GM18498 (cell line): ENCODE results near the gene EPB41.
"Not testable (repeated sequence)": the region's sequence is repeated elsewhere in the genome, so short reads cannot be mapped to it uniquely, and the experiment has no call there.

ENCODE experiments used
- ATAC-seq: cut with Tn5 transposase; IDR thresholded peaks from one replicate; pipeline ENCODE4 v1.9.1; 2021; ENCODE audit warnings: mild to moderate bottlenecking, moderate library complexity; ENCODE audit not compliant: unreplicated experiment

EPB41 gene

DNA sequence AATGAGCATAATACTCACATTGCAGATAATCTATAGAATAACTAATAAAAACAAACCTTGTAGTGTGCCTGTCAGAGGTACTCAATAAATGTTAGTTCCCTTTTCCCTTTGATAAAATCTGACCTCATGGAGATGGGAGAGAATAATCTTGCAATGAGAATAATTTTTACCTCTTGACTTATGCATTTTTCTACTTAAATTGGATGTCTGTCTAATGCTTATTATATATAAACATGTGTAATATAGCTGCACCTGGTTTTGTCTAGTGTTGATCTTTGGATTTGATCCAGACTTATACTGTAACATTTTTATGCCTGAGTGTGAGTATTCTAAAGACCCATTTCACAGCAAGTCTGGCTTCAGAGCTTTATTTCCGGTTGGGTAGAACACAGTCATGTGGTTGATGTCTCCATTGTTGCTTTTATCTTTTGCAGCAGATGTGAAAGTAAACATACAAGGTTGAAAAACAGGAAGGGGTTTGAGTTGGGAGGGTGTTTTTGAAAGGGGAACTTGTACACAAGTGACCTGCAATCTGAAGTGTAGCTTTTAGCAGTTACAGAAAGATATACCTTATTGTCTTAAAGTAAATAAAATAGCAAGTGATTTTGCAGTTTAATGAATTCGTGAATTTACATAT is 12.4 kb downstream of the EPB41 start:
- ATAC-seq: peak; percentile 89

DNA sequence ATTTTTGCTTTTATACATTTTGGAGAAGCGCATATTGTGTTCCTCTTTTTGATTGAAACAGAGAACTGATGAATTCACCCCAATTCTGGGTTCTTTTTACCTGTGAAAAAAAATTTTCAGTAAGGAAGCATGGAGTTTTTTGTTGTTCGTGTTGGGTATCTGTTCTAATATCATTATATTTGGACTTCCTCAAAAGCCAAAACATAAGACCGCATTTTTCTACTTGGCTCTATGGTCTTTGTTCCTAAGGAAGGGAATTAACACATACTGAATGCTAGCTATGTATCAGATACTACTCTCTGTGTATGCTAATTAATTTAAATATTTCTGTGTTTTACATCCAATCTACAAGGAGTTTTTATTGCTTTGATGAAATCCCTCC is 12.9 kb downstream of the EPB41 start:
- peak; percentile 16 for ATAC-seq

DNA sequence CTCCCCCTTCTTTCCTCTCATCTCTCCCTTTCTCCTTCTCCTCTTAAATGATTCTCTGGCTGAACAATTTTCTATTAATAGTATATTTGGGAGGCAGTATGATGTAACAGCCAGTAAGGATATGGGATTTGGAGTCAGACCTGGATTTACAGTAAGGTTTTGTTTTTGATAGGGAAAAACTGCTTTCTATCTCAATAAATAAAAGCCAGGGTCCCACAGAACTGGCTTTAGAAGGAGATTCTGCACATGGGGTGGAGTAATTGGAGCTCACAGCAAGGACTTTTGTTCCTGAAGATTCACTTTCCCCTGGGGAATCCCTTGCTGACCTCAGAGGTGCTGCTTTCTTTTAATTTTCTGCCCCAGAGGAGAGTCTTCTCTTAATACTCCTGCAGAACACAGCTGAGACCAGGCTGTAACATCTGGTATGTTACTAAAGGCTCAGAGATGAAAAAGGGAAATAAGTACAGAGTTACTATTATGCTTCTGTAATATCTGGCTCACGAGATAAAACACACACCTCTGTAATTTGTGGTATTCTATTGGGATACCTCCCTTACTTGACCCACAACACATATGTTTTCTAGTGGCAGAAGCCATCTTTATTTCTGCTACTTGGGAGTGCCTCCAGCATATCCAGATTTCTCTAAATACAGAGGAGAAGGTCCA is 13.4 kb downstream of the EPB41 start:
- no peak for ATAC-seq

DNA sequence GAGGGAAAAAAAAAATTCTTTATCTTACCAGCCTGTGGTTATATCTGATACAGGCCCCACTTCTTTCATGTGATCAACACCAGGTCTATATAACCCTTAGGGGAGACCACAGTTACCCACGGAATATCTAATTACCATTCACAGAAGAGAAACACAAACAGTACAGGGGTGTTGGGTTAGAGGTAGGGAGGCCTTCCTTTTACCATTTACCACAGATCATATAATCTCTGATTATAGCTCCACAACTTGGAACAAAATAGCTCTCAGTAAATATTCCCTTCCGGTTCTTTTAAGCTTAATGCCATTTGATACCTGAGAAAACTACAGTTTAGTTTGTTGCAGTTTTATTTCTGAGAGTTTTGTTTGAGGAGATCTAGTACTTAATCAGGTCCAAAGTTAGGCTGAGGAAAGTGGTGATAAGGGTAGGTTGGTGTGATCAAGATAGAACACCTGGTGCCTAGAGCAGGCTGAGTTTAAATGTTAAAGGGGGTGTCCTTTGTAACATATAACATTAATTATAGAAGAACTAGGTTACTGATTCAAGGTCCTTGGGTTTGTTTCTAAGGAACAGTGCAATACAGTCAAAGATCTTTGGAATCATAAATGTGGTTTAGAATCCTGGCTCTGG is 14.1 kb downstream of the EPB41 start:
- no peak for ATAC-seq

DNA sequence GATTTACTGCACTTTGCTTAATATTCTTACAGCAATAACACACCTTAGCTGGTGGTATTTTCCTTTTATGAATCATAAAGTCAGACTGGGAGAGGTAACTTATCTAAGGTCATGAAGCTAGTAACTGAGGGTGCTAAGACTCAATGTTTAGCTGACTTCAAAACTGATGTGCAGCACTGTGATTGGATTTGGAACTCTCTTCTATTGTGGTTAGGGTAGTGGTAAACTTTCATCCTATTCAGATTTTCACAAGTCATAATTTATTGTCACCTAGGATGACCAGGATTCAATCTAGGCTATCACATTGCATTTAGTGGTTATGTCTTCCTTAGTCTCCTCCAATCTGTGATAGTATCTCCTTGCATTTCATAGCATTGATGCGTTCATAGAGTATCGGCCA is 18.9 kb downstream of the EPB41 start:
- no peak for ATAC-seq

DNA sequence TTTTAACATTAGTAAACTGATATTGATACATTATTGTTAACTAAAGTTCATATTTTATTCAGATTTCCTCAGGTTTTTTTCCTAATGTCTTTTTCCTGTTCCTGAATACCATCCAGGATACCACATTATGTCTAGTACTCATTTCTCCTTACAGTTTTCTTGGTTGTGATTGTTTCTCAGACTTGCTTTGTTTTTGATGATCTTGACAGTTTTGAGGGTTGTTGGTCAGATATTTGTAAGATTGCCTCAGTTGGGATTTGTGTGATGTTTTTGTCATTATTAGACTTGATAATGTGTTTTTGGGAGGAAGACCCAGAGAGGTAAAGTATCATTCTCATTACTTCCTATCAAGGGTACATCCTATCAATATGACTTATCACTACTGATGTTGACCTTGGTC is 19.5 kb downstream of the EPB41 start:
- ATAC-seq: no peak

DNA sequence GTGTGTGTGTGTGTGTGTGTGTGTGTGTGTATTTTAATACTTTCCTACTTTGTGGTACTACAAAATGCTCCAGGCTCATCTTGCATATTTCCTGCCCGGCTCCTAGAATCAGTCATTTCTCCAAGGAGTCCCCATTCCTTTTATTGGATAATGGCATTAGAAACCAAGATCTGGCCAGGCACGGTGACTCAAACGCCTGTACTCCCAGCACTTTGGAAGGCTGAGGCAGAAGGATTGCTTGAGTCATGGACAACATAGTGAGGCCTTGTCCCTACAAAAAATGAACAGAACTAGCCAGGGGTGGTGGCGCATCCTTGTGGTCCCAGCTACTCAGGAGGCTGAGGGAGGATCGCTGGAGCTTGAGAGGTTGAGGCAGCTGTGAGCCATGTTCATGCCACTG is 20.3 kb downstream of the EPB41 start:
- no peak for ATAC-seq

DNA sequence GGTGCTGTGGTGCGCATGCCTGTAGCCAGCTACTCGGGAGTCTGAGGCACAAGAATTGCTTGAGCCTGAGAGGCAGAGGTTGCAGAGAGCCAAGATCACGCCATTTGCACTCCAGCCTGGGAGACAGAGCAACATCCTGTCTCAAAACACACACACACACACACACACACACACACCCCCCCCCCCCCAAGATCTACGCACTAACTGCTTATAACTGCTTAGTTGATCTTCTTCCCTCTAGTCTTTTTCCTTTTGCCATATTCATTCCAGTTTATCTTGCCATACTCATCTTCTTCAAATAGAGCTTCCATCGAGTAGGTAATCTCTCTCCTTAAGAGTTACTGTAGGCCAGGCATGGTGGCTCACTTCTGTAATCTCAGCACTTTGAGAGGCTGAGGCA is 20.9 kb downstream of the EPB41 start:
- ATAC-seq: no peak

DNA sequence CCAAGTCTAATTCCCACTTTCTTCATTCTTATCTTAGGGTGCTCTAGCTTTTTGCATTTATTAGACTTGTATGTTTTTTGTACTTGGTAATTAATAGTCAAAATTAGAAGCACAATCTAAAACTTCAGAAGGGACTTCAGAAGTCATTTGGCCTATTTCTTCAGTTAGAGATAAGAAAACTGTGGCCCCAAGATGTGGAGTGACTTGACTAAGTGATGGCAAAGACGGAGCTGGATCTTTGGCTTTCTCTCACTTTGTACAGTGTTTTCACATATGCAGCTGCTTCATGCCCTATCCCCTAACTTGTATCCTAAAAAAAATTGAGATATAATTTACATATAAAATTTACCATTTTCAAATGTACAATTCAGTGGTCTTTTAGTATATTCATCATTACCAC is 21.7 kb downstream of the EPB41 start:
- no peak for ATAC-seq

DNA sequence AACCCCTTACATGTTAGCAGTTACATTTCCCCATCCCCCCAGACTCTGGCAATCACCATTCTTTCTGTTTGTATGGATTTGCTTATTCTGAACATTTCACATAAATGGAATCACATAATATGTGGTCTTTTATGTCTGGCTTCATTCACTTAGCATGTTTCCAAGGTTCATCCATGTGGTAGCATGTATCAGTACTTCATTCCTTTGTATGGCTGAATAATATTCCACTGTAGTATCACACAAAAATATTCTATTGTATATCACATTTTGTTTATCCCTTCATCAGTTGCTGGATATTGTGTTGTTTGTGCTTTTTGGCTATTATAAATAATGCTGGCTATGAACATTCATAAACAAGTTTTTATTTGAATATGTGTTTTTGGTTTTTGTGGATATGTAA is 22.2 kb downstream of the EPB41 start:
- ATAC-seq: no peak

DNA sequence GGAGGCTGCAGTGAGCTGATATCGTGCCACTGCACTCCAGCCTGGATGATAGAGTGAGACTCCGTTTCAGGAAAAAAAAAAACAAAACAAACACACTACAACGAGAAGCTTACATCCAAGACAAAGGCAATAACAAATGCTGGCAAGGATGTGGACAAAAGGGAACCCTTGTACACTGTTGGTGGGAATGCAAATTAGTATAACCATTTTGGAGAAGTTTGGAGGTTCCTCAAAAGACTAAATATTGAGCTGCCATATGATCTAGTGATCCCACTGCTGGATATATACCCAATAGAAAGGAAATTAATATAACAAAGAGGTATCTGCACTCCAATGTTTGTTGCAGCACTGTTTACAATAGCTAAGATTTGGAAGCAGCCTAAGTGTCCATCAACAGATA is 29.2 kb downstream of the EPB41 start:
- ATAC-seq: not testable (repeated sequence)

DNA sequence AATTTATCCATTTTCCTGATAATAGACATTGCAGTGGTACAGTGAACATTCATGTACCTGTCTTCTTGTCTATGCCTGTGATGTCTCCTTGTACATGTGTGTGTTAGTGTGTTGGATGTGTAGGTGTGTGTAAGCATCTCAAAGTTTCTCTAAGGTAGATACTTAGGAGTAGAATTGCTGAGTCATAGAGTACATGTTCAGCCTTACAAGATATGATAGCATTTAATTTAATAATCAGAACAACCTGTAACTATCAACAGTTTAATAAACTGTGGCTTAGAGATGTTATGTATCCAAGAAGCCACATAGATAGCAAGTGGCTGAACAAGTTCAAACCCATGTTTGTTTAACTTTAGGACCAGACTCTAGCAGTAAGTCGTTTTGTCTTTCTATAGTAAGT is 35.6 kb downstream of the EPB41 start:
- ATAC-seq: no peak

DNA sequence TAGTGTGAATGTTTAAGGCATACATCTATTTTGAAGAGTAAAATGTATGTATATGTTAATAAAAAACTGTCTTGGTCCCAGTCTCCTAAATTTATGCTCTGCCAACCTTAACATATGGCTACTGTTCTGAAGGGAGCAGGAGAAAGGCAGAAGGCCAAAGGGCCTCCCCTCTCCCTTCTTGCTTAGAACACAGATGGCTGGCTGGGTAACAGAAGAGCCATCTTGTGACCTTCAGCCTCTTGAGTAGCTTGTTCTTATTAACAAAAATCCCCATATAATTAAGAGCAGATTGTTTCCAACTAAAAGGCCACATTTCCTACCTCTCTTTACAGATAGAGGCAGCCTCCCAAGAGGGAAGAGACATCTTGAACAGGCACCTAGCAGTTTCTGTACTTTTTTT is 36.1 kb downstream of the EPB41 start:
- ATAC-seq: no peak

DNA sequence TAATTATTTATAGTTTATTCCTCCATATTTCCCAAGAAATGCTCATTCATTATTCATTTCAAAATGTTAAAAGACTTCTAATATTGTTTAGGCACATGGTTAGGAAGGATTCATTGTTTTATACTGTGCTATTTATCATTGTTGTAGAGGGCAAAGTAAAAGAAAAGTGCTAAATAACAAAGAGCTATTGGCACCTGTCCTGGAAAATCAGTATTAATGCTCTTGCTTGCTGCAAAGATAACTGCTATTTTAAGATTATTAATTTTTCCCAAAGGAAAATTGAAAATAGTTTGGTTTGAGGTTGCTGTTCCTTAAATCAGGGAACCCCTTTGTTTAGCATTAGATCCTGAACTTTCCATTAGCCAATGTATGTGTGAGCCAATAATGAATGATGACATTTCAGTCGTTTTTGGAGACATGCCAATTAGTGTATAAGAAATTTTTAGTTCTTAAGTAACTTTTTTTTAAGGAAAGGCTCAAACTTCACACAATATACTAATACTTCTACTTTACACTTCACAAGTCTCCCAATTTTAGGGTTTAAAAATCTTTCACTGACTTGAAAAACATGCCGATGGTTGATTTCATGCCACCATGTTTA is 39.9 kb downstream of the EPB41 start:
- ATAC-seq: no peak

DNA sequence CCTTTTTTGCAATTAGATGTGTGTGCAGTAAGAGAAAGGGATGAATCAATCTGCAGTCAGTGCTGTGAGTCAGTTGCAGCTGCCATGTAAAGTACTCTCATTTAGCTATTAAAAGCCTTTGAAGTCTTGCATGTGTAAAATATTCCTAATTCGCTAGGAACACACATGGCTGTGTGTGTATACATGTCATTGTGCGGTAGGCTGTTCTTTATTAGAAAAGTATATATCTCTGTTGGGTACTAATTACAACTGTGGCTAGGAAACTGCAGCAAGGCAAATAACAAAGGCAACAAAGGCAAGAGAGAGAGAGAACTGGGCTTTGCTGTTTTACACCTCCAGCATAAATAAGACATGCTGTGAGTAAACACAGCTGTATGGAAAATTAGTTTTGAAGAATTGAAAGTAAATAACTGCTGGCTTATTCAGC is 41.7 kb downstream of the EPB41 start:
- no peak for ATAC-seq

DNA sequence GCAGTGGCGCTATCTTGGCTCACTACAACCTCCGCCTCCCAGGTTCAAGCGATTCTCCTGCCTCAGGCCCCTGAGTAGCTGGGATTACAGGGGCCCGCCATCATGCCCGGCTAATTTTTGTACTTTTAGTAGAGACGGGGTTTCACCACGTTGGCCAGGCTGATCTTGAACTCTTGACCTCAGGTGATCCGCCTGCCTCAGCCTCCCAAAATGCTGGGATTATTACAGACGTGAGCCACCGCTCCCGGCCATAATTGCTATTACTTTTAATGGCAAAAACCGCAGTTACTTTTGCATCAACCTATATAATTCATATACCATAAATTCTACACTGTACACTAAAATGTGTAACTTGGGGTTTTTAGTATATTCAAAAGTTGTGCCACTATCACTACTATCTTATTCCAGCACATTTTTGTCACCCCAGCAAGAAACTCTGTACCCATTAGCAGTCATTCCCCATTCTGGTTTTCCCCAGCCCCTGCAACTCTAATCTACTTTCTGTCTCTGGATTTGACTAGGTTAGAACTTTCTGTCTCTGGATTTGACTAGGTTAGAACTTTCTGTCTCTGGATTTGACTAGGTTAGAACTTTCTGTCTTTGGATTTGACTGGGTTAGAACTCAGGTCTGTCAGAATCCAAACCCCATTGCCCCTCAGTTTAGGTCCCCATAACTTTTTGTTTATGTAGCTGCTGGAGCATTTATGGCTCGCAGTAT is 47.9 kb downstream of the EPB41 start:
- ATAC-seq: not testable (repeated sequence)

DNA sequence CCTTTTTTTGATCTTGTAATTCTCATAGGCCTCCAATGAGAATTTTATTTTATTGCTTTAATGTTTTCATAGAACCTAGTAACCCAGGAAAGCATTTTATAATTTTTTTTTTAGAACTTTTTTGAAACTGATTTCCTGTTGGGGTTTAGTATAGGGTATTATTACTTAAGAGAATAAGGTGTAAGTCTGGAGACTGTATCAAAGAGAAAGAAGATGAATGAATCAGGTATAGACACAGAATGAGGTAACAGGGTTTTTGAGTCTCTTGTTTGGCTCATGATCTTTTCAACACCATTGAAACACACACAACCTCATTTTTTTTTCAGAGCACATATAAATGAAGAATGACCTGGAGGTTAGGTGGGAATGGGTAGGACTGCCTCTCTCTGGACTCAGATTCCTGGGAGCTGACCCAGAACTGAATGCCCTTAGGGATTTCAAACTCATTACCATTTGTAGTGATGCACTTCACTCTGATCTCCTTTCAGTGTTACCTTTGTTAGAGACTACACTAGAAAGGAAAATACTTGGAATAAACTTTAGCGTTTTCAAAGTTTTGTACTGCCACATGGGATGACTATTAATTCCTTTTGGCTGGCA is 51.0 kb downstream of the EPB41 start:
- no peak for ATAC-seq

DNA sequence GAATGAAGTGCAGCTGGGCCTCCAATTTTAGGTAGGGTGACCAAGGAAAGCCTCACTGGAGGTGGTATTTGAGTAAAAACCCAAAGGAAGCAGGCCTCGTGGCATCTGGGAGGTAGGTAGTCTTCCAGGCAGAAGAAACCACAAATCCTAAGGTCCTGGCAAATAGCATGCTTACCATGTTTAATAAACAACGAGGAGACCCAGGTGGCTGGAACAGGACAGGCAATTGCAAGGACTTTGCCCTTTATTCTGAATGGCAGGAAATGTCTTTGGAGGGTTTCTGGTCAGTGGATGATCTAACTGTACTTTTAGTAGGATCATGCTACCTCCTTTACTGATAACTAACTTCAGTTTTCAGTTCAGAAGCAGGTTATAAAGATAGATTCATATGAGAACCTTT is 52.2 kb downstream of the EPB41 start:
- ATAC-seq: no peak

DNA sequence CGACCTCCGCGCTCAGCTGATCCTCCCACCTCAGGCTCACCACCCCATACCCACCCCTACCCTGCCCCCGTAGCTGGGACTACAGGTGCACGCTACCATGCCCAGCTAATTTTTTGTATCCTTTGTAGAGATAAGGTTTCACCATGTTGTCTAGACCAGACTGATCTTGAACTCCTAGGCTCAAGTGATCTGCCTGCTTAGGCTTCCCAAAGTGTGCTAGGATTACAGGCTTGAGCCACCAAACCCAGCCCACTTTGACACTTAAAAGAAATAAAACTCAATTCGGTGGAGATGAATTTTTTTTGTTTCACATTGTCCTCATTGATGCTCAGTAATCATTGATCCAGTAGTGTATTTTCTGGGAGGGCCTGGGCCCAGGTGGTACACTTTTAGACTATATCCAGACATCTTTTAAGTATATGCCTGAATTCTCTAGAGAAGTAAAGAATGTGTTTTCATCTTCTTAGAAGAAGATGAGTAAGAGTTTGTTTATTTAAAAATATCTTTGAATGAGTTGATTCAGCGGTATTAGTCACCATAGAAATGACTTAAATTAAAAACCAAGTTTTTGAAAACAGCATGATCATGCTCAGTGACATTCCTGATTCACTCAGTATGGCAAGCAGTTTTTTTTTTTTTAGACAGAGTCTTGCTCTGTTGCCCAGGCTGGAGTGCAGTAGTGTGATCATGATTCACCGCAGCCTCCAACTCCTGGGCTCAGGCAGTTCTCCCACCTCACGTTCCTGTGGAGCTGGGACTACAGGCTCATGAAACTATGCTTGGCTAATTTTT is 57.8 kb downstream of the EPB41 start:
- no peak for ATAC-seq
